ENCODE data around the gene DCTN5. TPM values are rescaled to one million over a fixed set of nuclear protein-coding genes. Genes with fewer than 3 reads are reported as not detected.
A peak's percentile ranks its signal among the peaks of the same experiment; 100 is the strongest.

DCTN5 gene
- total and polyA plus RNA-seq, 2 donors (not counting 3 experiments of a cell fraction or from before 2014, with no cell fraction given): 51.6 to 80.8 TPM

DNA sequence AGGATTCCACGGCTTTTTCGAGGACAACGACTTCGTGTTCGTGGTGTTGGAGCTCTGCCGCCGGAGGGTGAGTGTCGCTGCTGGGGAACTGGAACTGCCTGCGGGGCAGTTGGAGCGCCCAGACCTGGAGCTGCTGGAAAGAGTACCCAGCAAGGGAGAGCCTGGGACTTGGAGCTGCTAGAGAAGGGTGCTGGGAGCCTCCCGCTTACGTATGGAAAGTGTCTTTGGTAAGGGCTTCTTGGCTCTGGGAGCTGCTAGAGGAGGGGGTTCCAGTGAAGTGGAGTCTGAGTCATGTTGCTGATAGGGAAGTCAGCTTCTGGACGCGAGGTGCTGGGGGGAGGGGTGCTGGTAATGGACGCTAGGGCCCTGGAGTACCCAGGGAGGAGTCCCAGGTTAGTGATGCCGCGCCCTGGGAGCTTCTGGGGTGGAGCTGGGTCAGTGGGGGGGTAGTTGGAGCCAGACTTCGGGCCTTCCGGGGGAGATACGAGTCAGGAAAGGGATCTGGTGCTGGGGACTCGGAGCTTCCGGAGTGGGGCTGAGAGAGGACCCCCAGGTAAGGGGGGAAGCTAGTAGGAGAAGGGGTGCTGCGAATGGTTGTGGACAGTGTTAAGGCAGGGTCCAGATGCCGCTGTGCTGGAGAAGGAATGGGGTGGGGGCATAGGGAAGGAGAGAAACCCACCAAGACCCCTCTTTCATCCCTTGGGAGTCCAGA is 38.2 kb downstream of the DCTN5 start:
- peak; percentile 48 for DNase-seq (ENCODE audit: low read depth, low spot score)
- Histone ChIP-seq H3K9ac (replicated peaks; ENCODE audit: extremely low read depth, insufficient read depth, low read length) (peak overlapping the region; percentile 47), H2AFZ (ENCODE audit: low read depth, low read length) (peak overlapping the region; percentile 1), H3K9me1 (replicated peaks; ENCODE audit: control insufficient read depth, extremely low read depth, insufficient read depth, low read length) (no peaks in the 10 kb centered on the region), H3K79me2 (ENCODE audit: control insufficient read depth, insufficient read depth, low read length) (peaks cover 55% of the 10 kb centered on the region), H3K27me3 (ENCODE audit: control insufficient read depth in 2 of 2, insufficient read depth in 2 of 2, low read length in 2 of 2) (no peaks in the 10 kb centered on the region), H3K4me2 (ENCODE audit: insufficient read depth, low read length) (peak overlapping the region; percentile 58), H3K4me3 (replicated peaks in 1 of 3; ENCODE audit: insufficient read depth in 1 of 3, low read depth in 1 of 3, low read length in 3 of 3) (peak overlapping the region; percentile 55 to 77 (median 68)), H3K4me1 (ENCODE audit: control insufficient read depth, extremely low read depth, insufficient read depth, low read length) (peaks cover 27% of the 10 kb centered on the region), H4K20me1 (replicated peaks; ENCODE audit: control insufficient read depth, extremely low read depth, insufficient read depth, low read length) (no peaks in the 10 kb centered on the region), H3K9me3 (replicated peaks; ENCODE audit: control insufficient read depth, insufficient read depth, low read length) (no peaks in the 10 kb centered on the region), H3K36me3 (ENCODE audit: control insufficient read depth in 2 of 2, extremely low read depth in 1 of 2, insufficient read depth in 2 of 2, low read length in 2 of 2) (peaks cover 19 to 20% of the 10 kb centered on the region in 2 experiments), H3K27ac (ENCODE audit: insufficient read depth, low read depth, low read length) (peak overlapping the region; percentile 4)
- ChIA-PET POLR2A (interaction anchor here (0.9 kb wide), 1 partner anchor 38 kb away, joined by 3 read pairs; the partner anchor contains the start of genes DCTN5 and PALB2), CTCF (interaction anchor here (0.8 to 4.5 kb wide), 5 partner anchors 10 to 331 kb away, joined by 3 to 21 read pairs (median 11); no protein-coding TSS in a partner anchor)
- FAIRE-seq: peak; percentile 49
- TF ChIP-seq FOS (IDR thresholded peaks at IDR 0.05; ENCODE audit: borderline replicate concordance, insufficient read depth, low read length): peak; percentile 18
- TF ChIP-seq, protein P1, sequence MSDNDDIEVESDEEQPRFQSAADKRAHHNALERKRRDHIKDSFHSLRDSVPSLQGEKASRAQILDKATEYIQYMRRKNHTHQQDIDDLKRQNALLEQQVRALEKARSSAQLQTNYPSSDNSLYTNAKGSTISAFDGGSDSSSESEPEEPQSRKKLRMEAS (IDR thresholded peaks at IDR 0.05; ENCODE audit: insufficient read depth, insufficient read length): no peak
- BruUV-seq (replicated peaks): no TSS peak
- dilution Hi-C loops (cut with MboI; ENCODE audit: extremely low pct_ligation_motif_present, low sequenced_read_pairs) (no loop called here), intact Hi-C loops (cut with micrococcal nuclease) (loop anchor here (2.0 kb wide), 1 partner anchor 39 kb away; the partner anchor contains the start of genes DCTN5 and PALB2)

GRCh38 chr16:23679986-23680336 is 38.7 kb downstream of the DCTN5 start:
- no TSS peak for BruUV-seq (replicated peaks)
- TF ChIP-seq, protein P1 (IDR thresholded peaks at IDR 0.05; ENCODE audit: insufficient read depth, insufficient read length): no peak
- TF ChIP-seq JUN (IDR thresholded peaks at IDR 0.05; ENCODE audit: borderline replicate concordance, insufficient read depth, insufficient read length, low read depth) (no peak), EZH2 (IDR thresholded peaks at IDR 0.05; ENCODE audit: borderline replicate concordance, low read depth, low read length, severe bottlenecking) (no peak), POLR2AphosphoS5 (IDR thresholded peaks at IDR 0.05; ENCODE audit: insufficient read depth, low read depth, low read length) (no peak), FOS (IDR thresholded peaks at IDR 0.05; ENCODE audit: borderline replicate concordance, insufficient read depth, low read length) (no peak), MYC (IDR thresholded peaks at IDR 0.05; ENCODE audit: low read depth, low read length) (no peak), POLR2A (IDR thresholded peaks at IDR 0.05; ENCODE audit: low read depth, low read length) (no peak), GATA2 (IDR thresholded peaks at IDR 0.05; ENCODE audit: insufficient read depth, insufficient read length, low read depth, low read length) (no peak)
- TF ChIP-seq, protein P2, sequence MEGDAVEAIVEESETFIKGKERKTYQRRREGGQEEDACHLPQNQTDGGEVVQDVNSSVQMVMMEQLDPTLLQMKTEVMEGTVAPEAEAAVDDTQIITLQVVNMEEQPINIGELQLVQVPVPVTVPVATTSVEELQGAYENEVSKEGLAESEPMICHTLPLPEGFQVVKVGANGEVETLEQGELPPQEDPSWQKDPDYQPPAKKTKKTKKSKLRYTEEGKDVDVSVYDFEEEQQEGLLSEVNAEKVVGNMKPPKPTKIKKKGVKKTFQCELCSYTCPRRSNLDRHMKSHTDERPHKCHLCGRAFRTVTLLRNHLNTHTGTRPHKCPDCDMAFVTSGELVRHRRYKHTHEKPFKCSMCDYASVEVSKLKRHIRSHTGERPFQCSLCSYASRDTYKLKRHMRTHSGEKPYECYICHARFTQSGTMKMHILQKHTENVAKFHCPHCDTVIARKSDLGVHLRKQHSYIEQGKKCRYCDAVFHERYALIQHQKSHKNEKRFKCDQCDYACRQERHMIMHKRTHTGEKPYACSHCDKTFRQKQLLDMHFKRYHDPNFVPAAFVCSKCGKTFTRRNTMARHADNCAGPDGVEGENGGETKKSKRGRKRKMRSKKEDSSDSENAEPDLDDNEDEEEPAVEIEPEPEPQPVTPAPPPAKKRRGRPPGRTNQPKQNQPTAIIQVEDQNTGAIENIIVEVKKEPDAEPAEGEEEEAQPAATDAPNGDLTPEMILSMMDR (IDR thresholded peaks at IDR 0.05; ENCODE audit: extremely low read depth in 1 of 2, insufficient read depth in 1 of 2, low read depth in 1 of 2, low read length in 2 of 2): no peak
- H3K36me3 ChIP-seq (ENCODE audit: control insufficient read depth in 2 of 2, extremely low read depth in 1 of 2, insufficient read depth in 2 of 2, low read length in 2 of 2): peaks cover 20% of the 10 kb centered on the region in 2 experiments
- H3K9me3 ChIP-seq (replicated peaks; ENCODE audit: control insufficient read depth, insufficient read depth, low read length): no peaks in the 10 kb centered on the region
- ChIA-PET POLR2A (no interaction called here), CTCF (interaction anchor here (0.8 to 4.5 kb wide), 3 partner anchors 10 to 121 kb away, joined by 3 to 21 read pairs (median 4); no protein-coding TSS in a partner anchor)
- dilution Hi-C loops (cut with MboI; ENCODE audit: extremely low pct_ligation_motif_present, low sequenced_read_pairs): no loop called here
- DNase-seq (ENCODE audit: low read depth, low spot score) (no peak), FAIRE-seq (no peak)
- H3K4me1 ChIP-seq (ENCODE audit: control insufficient read depth, extremely low read depth, insufficient read depth, low read length): peaks cover 27% of the 10 kb centered on the region
- H3K79me2 ChIP-seq (ENCODE audit: control insufficient read depth, insufficient read depth, low read length): peaks cover 57% of the 10 kb centered on the region
- H2AFZ ChIP-seq (ENCODE audit: low read depth, low read length): no peak overlapping the region
- peak overlapping the region; percentile 4 for H3K27ac ChIP-seq (ENCODE audit: insufficient read depth, low read depth, low read length)
- peak overlapping the region; percentile 58 for H3K4me2 ChIP-seq (ENCODE audit: insufficient read depth, low read length)
- H3K9me1 ChIP-seq (replicated peaks; ENCODE audit: control insufficient read depth, extremely low read depth, insufficient read depth, low read length): no peaks in the 10 kb centered on the region
- peak overlapping the region; percentile 55 to 77 (median 68) for H3K4me3 ChIP-seq (replicated peaks in 1 of 3; ENCODE audit: insufficient read depth in 1 of 3, low read depth in 1 of 3, low read length in 3 of 3)
- intact Hi-C loops (cut with micrococcal nuclease): loop anchor here (2.0 kb wide), 1 partner anchor 39 kb away; the partner anchor contains the start of genes DCTN5 and PALB2
- no peaks in the 10 kb centered on the region for H3K27me3 ChIP-seq (ENCODE audit: control insufficient read depth in 2 of 2, insufficient read depth in 2 of 2, low read length in 2 of 2)
- H4K20me1 ChIP-seq (replicated peaks; ENCODE audit: control insufficient read depth, extremely low read depth, insufficient read depth, low read length): no peaks in the 10 kb centered on the region
- peak overlapping the region; percentile 47 for H3K9ac ChIP-seq (replicated peaks; ENCODE audit: extremely low read depth, insufficient read depth, low read length)
